ENCODE data around the gene MARCO. TPM values are rescaled to one million over a fixed set of nuclear protein-coding genes. Genes with fewer than 3 reads are reported as not detected.

The MARCO gene
- total RNA-seq, 1 experiment from 2014 or later = 0.26 TPM

GRCh38 chr2:119012345-119013301 lies 70.6 kb downstream of the MARCO start:
- ATAC-seq = no peak
- CTCF ChIA-PET = interaction anchor here (0.6 to 0.7 kb wide), 2 partner anchors 161 to 450 kb away, joined by 3 to 4 read pairs; no protein-coding TSS in a partner anchor
- H3K4me1 ChIP-seq (ENCODE audit: control insufficient read depth, insufficient read depth, low read length) = no peaks in the 10 kb centered on the region
- intact Hi-C loops (cut with micrococcal nuclease; ENCODE audit: unreplicated experiment) (loop anchor here (5.0 kb wide), 1 partner anchor 160 kb away; no protein-coding TSS in a partner anchor), in situ Hi-C loops (cut with HindIII; ENCODE audit: low pct_unique_long_range_greater_than_20kb, low sequenced_read_pairs) (no loop called here)
- H3K36me3 ChIP-seq (ENCODE audit: control insufficient read depth, insufficient read depth, low read length) = no peaks in the 10 kb centered on the region
- DNase-seq (ENCODE audit: low read depth, low spot score) = no peak
- TF ChIP-seq POLR2AphosphoS5 (IDR thresholded peaks at IDR 0.05; ENCODE audit: low read depth, low read length) = no peak
- TF ChIP-seq SIN3A (IDR thresholded peaks at IDR 0.05; ENCODE audit: borderline replicate concordance, insufficient read depth, low read depth, low read length) = no peak
- TF ChIP-seq, protein P1, sequence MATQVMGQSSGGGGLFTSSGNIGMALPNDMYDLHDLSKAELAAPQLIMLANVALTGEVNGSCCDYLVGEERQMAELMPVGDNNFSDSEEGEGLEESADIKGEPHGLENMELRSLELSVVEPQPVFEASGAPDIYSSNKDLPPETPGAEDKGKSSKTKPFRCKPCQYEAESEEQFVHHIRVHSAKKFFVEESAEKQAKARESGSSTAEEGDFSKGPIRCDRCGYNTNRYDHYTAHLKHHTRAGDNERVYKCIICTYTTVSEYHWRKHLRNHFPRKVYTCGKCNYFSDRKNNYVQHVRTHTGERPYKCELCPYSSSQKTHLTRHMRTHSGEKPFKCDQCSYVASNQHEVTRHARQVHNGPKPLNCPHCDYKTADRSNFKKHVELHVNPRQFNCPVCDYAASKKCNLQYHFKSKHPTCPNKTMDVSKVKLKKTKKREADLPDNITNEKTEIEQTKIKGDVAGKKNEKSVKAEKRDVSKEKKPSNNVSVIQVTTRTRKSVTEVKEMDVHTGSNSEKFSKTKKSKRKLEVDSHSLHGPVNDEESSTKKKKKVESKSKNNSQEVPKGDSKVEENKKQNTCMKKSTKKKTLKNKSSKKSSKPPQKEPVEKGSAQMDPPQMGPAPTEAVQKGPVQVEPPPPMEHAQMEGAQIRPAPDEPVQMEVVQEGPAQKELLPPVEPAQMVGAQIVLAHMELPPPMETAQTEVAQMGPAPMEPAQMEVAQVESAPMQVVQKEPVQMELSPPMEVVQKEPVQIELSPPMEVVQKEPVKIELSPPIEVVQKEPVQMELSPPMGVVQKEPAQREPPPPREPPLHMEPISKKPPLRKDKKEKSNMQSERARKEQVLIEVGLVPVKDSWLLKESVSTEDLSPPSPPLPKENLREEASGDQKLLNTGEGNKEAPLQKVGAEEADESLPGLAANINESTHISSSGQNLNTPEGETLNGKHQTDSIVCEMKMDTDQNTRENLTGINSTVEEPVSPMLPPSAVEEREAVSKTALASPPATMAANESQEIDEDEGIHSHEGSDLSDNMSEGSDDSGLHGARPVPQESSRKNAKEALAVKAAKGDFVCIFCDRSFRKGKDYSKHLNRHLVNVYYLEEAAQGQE (IDR thresholded peaks at IDR 0.05; ENCODE audit: insufficient read depth in 1 of 2, low read depth in 2 of 2, low read length in 1 of 2) = no peak
- TF ChIP-seq TCF7L2 (IDR thresholded peaks at IDR 0.05; ENCODE audit: low read depth, low read length) = no peak
- TF ChIP-seq, protein P2, sequence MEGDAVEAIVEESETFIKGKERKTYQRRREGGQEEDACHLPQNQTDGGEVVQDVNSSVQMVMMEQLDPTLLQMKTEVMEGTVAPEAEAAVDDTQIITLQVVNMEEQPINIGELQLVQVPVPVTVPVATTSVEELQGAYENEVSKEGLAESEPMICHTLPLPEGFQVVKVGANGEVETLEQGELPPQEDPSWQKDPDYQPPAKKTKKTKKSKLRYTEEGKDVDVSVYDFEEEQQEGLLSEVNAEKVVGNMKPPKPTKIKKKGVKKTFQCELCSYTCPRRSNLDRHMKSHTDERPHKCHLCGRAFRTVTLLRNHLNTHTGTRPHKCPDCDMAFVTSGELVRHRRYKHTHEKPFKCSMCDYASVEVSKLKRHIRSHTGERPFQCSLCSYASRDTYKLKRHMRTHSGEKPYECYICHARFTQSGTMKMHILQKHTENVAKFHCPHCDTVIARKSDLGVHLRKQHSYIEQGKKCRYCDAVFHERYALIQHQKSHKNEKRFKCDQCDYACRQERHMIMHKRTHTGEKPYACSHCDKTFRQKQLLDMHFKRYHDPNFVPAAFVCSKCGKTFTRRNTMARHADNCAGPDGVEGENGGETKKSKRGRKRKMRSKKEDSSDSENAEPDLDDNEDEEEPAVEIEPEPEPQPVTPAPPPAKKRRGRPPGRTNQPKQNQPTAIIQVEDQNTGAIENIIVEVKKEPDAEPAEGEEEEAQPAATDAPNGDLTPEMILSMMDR (IDR thresholded peaks at IDR 0.05) = no peak
- BruUV-seq (replicated peaks) = no TSS peak
- H3K27me3 ChIP-seq (ENCODE audit: control insufficient read depth, insufficient read depth, low read length) = peaks cover 24% of the 10 kb centered on the region
- H3K4me3 ChIP-seq (ENCODE audit: low read depth in 2 of 2, low read length in 2 of 2) = no peak overlapping the region
- no peaks in the 10 kb centered on the region for H3K9me3 ChIP-seq (ENCODE audit: control insufficient read depth, insufficient read depth, low read depth, low read length)
- no peak overlapping the region for H3K27ac ChIP-seq (ENCODE audit: low read length)
- POLR2A ChIA-PET = no interaction called here

- ChIA-PET POLR2A (no interaction called here), CTCF (no interaction called here)
- intact Hi-C loops (cut with micrococcal nuclease; ENCODE audit: unreplicated experiment) (loop anchor here (5.0 kb wide), 1 partner anchor 159 kb away; no protein-coding TSS in a partner anchor), in situ Hi-C loops (cut with HindIII; ENCODE audit: low pct_unique_long_range_greater_than_20kb, low sequenced_read_pairs) (no loop called here)
- TF ChIP-seq, protein P1 (IDR thresholded peaks at IDR 0.05; ENCODE audit: insufficient read depth in 1 of 2, low read depth in 2 of 2, low read length in 1 of 2) = no peak
- TF ChIP-seq, protein P2 (IDR thresholded peaks at IDR 0.05) = no peak
- TF ChIP-seq SIN3A (IDR thresholded peaks at IDR 0.05; ENCODE audit: borderline replicate concordance, insufficient read depth, low read depth, low read length) = no peak
- no peak for TF ChIP-seq POLR2AphosphoS5 (IDR thresholded peaks at IDR 0.05; ENCODE audit: low read depth, low read length)
- TF ChIP-seq TCF7L2 (IDR thresholded peaks at IDR 0.05; ENCODE audit: low read depth, low read length) = no peak
- Histone ChIP-seq H3K36me3 (ENCODE audit: control insufficient read depth, insufficient read depth, low read length) (no peaks in the 10 kb centered on the region), H3K27me3 (ENCODE audit: control insufficient read depth, insufficient read depth, low read length) (peaks cover 18% of the 10 kb centered on the region), H3K27ac (ENCODE audit: low read length) (no peak overlapping the region), H3K4me1 (ENCODE audit: control insufficient read depth, insufficient read depth, low read length) (no peaks in the 10 kb centered on the region), H3K9me3 (ENCODE audit: control insufficient read depth, insufficient read depth, low read depth, low read length) (no peaks in the 10 kb centered on the region), H3K4me3 (ENCODE audit: low read depth in 2 of 2, low read length in 2 of 2) (no peak overlapping the region)
- DNase-seq (ENCODE audit: low read depth, low spot score) (no peak), ATAC-seq (no peak)
- BruUV-seq (replicated peaks) = no TSS peak
Observed at GRCh38 chr2:119013671-119014070, 71.7 kb downstream of the MARCO start.
